Measurements from ENCODE around the gene ANKRD9.

- TF ChIP-seq EZH2 (IDR thresholded peaks at IDR 0.05; ENCODE audit: borderline replicate concordance) (no peak), CTCF (IDR thresholded peaks at IDR 0.05; ENCODE audit: poor library complexity) (no peak)
These were observed 9.4 kb downstream of the ANKRD9 start for GRCh38 chr14:102500158-102500662.

Measured in hepatocyte (in vitro differentiated cells).